Measurements from ENCODE around the gene ABR. TPM values are rescaled to one million over a fixed set of nuclear protein-coding genes. Genes with fewer than 3 reads are reported as not detected.

ABR gene
- total RNA-seq, 1 donor from 2014 or later = 58.1 TPM

DNA sequence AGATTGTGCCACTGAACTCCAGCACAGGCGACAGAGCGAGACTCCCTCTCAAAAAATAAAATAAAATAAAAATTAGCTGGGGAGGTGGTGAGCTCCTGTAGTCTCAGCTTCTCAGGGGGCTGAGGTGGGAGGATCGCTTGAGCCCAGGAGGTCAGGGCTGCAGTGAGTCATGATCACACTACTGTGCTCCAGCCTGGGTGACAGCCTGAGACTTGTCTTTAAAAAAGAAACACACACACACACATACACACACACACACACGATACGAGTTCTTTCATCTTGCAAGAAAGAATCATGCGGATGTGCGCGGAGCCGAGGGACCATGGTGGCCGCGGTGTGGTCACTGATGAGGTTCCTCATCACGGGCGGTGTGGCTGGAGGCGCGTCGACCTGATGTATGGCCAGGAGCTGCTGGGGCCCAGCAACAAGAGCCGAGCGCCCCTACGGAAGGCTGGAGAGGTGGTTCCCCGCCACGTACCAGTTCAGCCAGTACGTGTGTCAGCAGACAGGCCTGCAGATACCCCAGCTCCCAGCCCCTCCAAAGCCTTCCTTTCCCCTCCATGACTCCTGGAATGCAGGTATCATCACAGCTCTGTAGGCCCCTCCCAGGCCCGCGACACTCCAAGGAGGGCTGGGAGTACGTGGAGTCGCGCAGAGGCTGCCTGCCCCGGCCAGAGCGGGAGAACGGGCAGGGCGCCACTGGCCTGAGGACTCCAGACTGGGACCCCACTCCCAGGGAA lies 220.9 kb downstream of the ABR start:
- no peak for DNase-seq

DNA sequence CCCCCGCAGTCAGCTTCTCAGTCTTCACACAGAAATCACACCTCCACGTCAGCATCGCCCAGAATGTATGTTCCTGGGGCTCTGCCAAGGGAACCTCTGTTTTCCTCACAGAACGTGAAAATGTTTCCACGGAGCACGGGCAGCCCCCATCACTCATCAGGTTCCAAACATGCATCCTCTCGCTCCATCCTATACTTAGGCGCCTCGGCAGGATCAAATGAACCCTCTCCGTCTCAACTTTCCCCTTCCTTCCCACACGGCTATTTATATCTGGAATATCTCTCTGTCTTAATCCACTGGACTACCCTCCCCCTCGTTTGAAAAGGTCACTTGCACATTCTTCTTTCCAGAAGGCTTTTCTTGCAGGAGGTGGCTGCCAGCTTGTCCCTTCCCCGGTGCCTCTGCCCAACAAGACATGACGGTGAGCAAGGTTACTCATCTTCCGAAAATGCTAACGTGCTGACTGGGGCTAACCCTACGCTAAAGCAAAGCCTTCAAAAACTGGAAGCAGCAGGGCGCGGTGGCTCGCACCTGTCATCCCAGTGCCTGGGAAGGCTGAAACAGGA lies 221.8 kb downstream of the ABR start:
- DNase-seq = no peak

DNA sequence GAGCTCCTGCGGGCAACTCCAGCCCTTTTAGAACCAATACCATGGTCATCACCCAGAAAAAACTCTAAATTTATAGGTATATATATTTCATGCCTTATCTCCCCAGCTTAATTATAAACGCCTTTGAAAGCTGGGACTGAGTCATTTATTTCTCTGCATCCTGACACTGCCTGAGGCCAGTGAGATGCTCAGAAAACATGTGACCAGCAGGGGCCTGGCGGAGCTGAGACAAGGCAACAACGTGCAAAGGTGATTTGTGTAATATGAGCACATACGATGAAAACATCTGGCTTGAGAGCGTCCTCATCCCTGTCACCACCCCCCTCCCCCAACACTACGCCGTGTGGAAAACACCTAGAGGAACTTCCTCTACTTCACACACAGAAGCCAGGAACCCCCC lies 222.9 kb downstream of the ABR start:
- DNase-seq = no peak

DNA sequence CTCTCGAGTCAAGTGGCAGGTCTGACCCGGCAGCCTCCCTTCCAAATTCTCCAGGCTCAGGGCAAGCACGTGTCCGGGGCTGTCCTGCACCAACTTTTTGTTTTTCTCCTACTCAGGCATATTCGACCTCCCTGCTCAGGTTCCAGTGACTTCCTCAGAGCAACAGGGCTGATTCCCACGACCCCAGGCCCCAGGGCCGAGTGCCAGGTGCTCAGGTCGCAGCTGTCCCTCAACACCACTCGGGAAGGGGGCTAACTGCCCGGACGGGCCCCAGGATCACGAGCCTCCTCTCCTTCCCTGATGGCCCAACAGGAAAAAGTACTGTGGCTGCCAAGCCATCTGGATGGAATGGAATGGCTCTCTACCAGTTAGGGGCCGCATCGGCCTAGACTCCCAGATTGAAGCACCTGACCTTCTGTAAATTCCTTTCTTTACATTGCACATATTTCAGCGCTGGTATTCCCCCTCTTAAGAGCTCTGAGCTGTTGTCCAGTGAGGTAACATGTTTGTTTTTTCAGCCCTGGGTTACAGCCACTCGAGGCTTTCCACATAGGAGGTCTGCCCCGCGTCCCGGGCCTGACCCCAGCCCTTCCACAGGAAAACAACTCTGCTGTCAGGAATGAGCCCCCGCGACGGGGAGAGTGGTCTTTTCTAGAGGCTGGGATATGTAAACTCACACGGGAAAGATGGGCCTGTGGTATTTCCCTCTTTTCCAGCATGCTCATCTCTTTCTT lies 225.2 kb downstream of the ABR start:
- peak; percentile 32 for DNase-seq

DNA sequence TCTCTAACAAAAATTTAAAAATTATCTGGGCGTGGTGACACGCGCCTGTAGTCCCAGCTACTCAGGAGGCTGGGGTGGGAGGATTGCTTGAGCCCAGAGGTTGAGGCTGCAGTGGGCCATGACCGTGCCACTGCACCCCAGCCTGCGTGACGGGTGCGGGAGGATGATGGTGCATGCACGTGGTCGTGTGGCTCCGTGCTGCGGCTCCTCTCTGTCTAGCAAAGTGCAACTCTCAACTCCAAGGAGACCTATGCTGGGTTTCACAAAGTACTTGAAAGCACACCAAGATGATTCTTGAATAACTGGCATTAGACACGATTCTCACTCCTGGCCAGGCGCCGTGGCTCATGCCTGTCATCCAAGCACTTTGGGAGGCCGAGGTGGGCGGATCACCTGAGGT lies 226.0 kb downstream of the ABR start:
- no peak for DNase-seq

Small RNAs within 50 kb of the gene (small RNA-seq; reads per million reads assigned to genes)
- gene AC016292.2 (ENCODE audit: low replicate concordance) = not detected
- not detected for gene MIR3183 (ENCODE audit: low replicate concordance)
- gene RF00017 (ENCODE audit: low replicate concordance) = not detected

Other genes starting within 250 kb of the ABR start
- 52.2 TPM for gene NXN, start 200.2 kb downstream of the ABR start, total RNA-seq
- 9.0 TPM for gene TIMM22, start 182.9 kb downstream of the ABR start, total RNA-seq
- not detected for gene BHLHA9, start 90.5 kb upstream of the ABR start, total RNA-seq
- gene TRARG1, start 99.7 kb upstream of the ABR start, total RNA-seq = 4.5 TPM
- 284 TPM for gene YWHAE, start 220.2 kb upstream of the ABR start, total RNA-seq